ENCODE data around the gene TCEAL8.
"Not testable (repeated sequence)": the region's sequence is repeated elsewhere in the genome, so short reads cannot be mapped to it uniquely, and the experiment has no call there.

Gene TCEAL8

DNA sequence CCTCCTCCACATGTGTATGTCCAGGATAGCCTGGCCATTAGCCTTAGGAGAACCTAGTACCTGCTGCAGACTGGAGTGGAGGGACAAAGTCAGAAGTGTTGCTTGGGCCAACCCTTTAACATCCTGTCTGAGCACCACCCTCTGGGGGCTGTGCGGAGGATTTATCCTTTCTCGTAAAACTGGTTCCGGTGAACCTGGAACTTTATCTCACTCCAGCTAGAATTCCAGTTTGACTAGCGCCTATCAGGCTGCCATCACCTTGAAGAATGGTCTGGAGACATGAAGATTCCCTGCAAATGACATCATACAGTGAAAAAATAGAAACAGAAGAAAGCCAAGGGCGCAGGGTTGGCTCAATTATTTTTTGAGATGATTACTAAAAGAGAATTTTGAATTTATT is 4.0 kb downstream of the TCEAL8 start:
- Histone ChIP-seq H3K27me3 (ENCODE audit: control insufficient read depth, insufficient read depth, low read length) (peaks cover 10% of the 10 kb centered on the region), H3K4me3 (ENCODE audit: low read length) (no peak overlapping the region), H3K36me3 (ENCODE audit: insufficient read depth, low read length) (peaks cover 10% of the 10 kb centered on the region), H3K9ac (ENCODE audit: low read depth, low read length) (no peak overlapping the region), H3K4me2 (ENCODE audit: low read length) (no peak overlapping the region), H3K4me1 (ENCODE audit: control insufficient read depth, insufficient read depth, low read length) (peaks cover 8% of the 10 kb centered on the region), H3K9me3 (replicated peaks; ENCODE audit: low read length) (no peaks in the 10 kb centered on the region)

DNA sequence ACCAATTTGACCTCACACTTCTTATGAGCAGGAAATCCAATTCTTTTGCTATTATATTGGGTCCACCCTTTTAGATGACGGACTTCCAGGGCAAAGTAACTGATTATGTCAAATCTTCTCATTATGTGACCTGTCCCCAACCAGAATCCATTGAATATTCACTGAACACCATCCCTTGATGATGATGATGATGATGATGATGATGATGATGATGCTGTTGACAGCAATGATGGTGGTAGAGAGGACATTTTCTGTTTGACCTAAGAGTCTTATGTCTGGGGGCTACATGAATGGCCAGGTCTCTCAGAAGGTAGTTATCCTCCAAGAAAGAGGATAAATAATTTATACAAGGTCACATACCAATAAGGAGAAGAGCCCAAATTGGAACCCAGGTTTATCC is 5.2 kb downstream of the TCEAL8 start:
- Histone ChIP-seq H3K4me2 (ENCODE audit: low read length) (no peak overlapping the region), H3K27me3 (ENCODE audit: control insufficient read depth, insufficient read depth, low read length) (peaks cover 14% of the 10 kb centered on the region), H3K4me3 (ENCODE audit: low read length) (no peak overlapping the region), H3K36me3 (ENCODE audit: insufficient read depth, low read length) (peaks cover 10% of the 10 kb centered on the region), H3K4me1 (ENCODE audit: control insufficient read depth, insufficient read depth, low read length) (peaks cover 4% of the 10 kb centered on the region), H3K9me3 (replicated peaks; ENCODE audit: low read length) (no peaks in the 10 kb centered on the region), H3K9ac (ENCODE audit: low read depth, low read length) (no peak overlapping the region)

DNA sequence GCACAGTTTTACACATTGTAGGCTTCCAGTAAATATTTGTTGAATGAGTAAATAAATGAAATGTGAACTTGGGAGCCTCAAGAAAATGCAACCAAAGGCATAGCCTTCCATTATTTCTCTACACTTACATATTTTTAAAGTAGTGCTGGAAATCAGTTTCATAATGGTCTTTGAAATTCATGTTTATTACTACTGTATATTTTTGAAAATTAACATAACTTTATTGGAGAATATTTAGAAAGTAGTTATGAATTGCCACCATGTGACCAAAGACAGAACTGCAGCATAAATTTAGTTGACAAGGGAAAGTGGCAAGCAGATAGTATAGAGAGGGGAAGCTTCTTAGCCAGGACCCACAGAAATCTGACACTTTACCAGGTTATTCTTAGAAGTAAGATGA is 6.4 kb downstream of the TCEAL8 start:
- Histone ChIP-seq H3K4me2 (ENCODE audit: low read length) (no peak overlapping the region), H3K36me3 (ENCODE audit: insufficient read depth, low read length) (peaks cover 9% of the 10 kb centered on the region), H3K9me3 (replicated peaks; ENCODE audit: low read length) (no peaks in the 10 kb centered on the region), H3K27me3 (ENCODE audit: control insufficient read depth, insufficient read depth, low read length) (peaks cover 14% of the 10 kb centered on the region), H3K4me3 (ENCODE audit: low read length) (no peak overlapping the region), H3K4me1 (ENCODE audit: control insufficient read depth, insufficient read depth, low read length) (peaks cover 3% of the 10 kb centered on the region), H3K9ac (ENCODE audit: low read depth, low read length) (no peak overlapping the region)

DNA sequence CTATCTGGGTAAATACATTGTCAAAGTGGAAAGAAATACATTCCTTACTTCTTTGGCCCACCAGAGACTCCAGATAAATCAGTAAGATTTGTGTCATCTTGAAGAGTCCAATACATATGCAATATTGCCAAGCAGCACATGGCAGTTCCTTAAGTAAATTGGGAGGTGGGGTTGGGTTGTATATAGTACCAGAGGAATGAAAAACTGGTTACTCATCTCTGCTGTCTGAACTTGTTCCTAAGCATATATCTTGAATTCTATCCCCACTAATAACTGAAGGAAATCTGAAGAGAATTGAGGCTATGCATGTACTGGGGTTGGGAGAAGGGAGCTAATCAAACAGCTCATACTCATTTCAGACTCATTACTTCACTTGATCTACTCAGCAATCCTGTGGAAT is 14.8 kb downstream of the TCEAL8 start:
- Histone ChIP-seq H3K9ac (ENCODE audit: low read depth, low read length) (no peak overlapping the region), H3K4me3 (ENCODE audit: low read length) (no peak overlapping the region), H3K36me3 (ENCODE audit: insufficient read depth, low read length) (no peaks in the 10 kb centered on the region), H3K27me3 (ENCODE audit: control insufficient read depth, insufficient read depth, low read length) (peaks cover 23% of the 10 kb centered on the region), H3K4me1 (ENCODE audit: control insufficient read depth, insufficient read depth, low read length) (no peaks in the 10 kb centered on the region), H3K4me2 (ENCODE audit: low read length) (no peak overlapping the region), H3K9me3 (replicated peaks; ENCODE audit: low read length) (no peaks in the 10 kb centered on the region)

DNA sequence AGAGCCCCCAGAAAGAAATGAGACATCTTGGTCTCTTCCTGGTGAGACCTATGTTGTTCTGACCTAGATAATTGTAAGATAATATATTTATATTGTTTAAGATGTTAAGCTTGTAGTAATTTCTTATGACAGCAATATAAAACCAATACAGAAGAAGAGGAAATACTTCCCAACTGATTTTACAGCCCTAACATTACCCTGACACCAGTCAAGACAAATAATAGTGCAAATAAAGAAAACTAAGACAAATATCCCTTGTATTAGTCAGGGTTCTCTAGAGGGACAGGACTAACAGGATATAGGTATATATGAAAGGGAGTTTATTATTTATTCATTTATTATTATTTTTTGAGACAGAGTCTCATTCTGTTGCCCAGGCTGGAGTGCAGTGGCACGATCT is 18.7 kb downstream of the TCEAL8 start:
- no peak overlapping the region for H3K4me3 ChIP-seq (ENCODE audit: low read length)

DNA sequence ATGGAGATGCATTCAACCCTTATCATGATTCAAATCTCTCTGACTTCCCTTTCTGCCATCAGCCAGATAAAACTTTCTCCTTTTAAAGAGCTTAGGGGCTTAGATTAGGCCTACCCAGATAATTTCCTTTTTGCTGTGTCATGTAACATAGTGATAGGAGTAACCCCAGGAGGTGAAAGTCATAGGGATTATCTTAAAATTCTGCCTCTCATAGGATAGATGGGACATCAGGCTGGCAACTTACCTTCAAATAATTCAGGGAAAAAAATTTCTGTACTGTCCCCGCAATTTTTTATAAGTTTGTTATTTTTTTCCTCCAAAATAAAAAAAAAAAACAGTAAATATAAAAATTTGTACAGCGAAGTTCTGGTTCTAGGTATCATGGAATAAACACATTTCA is 19.3 kb downstream of the TCEAL8 start:
- H3K9ac ChIP-seq (ENCODE audit: low read depth, low read length); H3K36me3 ChIP-seq (ENCODE audit: insufficient read depth, low read length); H3K4me2 ChIP-seq (ENCODE audit: low read length); H3K4me3 ChIP-seq (ENCODE audit: low read length); H3K4me1 ChIP-seq (ENCODE audit: control insufficient read depth, insufficient read depth, low read length); H3K9me3 ChIP-seq (replicated peaks; ENCODE audit: low read length): not testable (repeated sequence)
- peaks cover 37% of the 10 kb centered on the region for H3K27me3 ChIP-seq (ENCODE audit: control insufficient read depth, insufficient read depth, low read length)

More for the DNA sequence above, 18.7 kb downstream of the TCEAL8 start:
- Histone ChIP-seq H3K4me2 (ENCODE audit: low read length) (no peak overlapping the region), H3K27me3 (ENCODE audit: control insufficient read depth, insufficient read depth, low read length) (peaks cover 31% of the 10 kb centered on the region), H3K36me3 (ENCODE audit: insufficient read depth, low read length) (no peaks in the 10 kb centered on the region), H3K4me1 (ENCODE audit: control insufficient read depth, insufficient read depth, low read length) (no peaks in the 10 kb centered on the region), H3K9ac (ENCODE audit: low read depth, low read length) (no peak overlapping the region), H3K9me3 (replicated peaks; ENCODE audit: low read length) (no peaks in the 10 kb centered on the region)

DNA sequence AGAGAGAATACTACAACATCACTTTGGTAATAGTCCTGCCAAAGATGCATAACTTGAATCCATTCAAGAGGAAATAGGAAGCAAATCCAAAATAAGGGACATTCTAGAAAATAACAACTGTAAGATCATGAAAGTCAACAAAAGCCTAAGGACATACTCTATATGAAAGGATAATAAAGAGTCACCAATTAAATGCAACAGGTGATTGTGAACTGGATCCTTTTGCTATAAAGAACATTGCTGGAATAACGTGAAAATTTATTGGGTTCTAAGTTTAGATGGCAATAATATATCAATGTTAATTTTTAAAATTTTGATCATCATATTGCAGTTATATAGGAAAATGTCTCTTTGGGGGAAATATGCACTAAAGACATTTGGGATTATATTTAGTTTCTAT is 20.1 kb downstream of the TCEAL8 start:
- Histone ChIP-seq H3K9me3 (replicated peaks; ENCODE audit: low read length) (no peaks in the 10 kb centered on the region), H3K27me3 (ENCODE audit: control insufficient read depth, insufficient read depth, low read length) (peaks cover 36% of the 10 kb centered on the region), H3K36me3 (ENCODE audit: insufficient read depth, low read length) (no peaks in the 10 kb centered on the region), H3K4me2 (ENCODE audit: low read length) (no peak overlapping the region), H3K9ac (ENCODE audit: low read depth, low read length) (no peak overlapping the region), H3K4me3 (ENCODE audit: low read length) (no peak overlapping the region), H3K4me1 (ENCODE audit: control insufficient read depth, insufficient read depth, low read length) (no peaks in the 10 kb centered on the region)

DNA sequence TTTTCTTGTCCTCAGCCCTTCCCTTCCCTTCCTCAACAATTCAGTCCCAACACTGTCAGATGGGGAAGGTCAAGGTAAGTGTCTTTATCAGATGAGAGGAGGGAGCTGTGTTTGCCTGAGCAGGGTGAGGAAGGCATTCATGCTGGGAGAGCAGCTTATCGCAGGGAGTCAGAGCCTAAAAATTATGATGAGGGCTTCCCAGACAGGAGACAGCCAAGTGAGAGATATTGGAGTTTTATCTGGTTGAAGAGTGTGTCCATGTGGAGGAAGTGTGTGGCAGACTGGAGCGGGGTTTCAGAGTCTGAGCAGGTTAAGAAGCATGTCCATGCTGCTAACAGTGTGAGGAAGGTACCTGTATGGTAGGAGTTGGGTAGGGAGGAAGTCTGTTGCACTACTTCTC is 21.7 kb downstream of the TCEAL8 start:
- H3K4me1 ChIP-seq (ENCODE audit: control insufficient read depth, insufficient read depth, low read length): no peaks in the 10 kb centered on the region

DNA sequence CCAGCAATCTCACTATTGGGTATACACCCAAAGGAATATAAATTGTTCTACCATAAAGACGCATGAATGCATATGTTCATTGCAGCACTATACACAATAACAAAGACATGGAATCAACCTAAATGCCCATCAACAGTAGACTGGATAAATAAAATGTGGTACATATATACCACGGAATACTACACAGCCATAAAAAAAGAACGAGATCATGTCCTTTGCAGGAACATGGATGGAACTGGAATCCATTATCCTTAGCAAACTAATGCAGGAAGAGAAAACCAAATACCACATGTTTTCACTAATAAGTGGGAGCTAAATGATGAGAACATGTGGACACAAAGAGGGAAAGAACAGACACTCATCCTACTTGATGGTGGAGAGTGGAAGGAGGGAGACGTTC is 29.0 kb downstream of the TCEAL8 start:
- not testable (repeated sequence) for H3K4me1 ChIP-seq (ENCODE audit: control insufficient read depth, insufficient read depth, low read length); H3K36me3 ChIP-seq (ENCODE audit: insufficient read depth, low read length); H3K9ac ChIP-seq (ENCODE audit: low read depth, low read length)

More for the DNA sequence above, 21.7 kb downstream of the TCEAL8 start:
- Histone ChIP-seq H3K9me3 (replicated peaks; ENCODE audit: low read length) (no peaks in the 10 kb centered on the region), H3K4me3 (ENCODE audit: low read length) (no peak overlapping the region), H3K9ac (ENCODE audit: low read depth, low read length) (no peak overlapping the region), H3K27me3 (ENCODE audit: control insufficient read depth, insufficient read depth, low read length) (peaks cover 40% of the 10 kb centered on the region), H3K4me2 (ENCODE audit: low read length) (no peak overlapping the region), H3K36me3 (ENCODE audit: insufficient read depth, low read length) (no peaks in the 10 kb centered on the region)

DNA sequence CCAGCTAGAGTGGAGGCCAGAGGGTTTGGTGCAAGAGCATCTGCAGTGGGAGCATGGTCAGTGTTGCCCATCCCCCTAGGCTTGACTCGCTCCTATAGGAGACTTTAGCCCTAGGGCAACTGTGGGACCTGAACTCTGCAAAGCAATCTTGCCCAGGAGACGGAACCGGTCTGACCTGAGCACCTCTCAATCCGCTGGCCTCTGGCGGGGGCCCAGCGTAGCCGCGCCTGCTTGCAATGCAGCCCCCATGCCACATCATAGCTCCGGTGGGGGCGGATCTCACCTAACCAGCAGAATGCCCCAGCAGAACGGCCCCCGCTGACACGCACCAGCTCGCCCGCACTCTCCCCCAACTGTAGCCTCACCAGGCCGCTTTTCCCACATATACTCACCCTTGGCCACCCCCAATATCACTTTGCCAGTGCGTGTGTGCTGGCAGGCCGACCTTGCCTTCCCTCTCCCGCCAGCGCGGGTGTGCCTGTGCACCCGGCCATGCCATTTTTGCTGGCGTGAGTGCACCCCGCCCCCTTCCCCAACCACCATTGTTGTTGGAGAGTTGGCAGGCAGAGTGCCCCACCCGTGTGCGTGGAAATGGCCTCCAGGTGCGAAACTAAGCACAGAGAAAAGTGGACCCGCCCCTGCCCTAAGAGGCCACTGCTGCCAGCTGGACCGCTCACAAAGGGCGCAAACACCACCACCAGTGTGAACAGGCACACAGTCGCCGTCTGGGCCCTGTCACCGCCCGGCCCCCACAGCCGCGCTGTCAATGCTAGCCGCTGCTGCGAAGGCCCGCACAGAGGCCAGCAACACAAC is 34.2 kb downstream of the TCEAL8 start:
- H3K9ac ChIP-seq (ENCODE audit: low read depth, low read length): no peak overlapping the region
- H3K4me1 ChIP-seq (ENCODE audit: control insufficient read depth, insufficient read depth, low read length): no peaks in the 10 kb centered on the region
- H3K9me3 ChIP-seq (replicated peaks; ENCODE audit: low read length): no peaks in the 10 kb centered on the region
- H3K27me3 ChIP-seq (ENCODE audit: control insufficient read depth, insufficient read depth, low read length): peaks cover 51% of the 10 kb centered on the region
- H3K36me3 ChIP-seq (ENCODE audit: insufficient read depth, low read length): no peaks in the 10 kb centered on the region
- H3K4me2 ChIP-seq (ENCODE audit: low read length): no peak overlapping the region
- no peak overlapping the region for H3K4me3 ChIP-seq (ENCODE audit: low read length)

More for the DNA sequence above, 29.0 kb downstream of the TCEAL8 start:
- H3K9me3 ChIP-seq (replicated peaks; ENCODE audit: low read length); H3K4me3 ChIP-seq (ENCODE audit: low read length); H3K4me2 ChIP-seq (ENCODE audit: low read length): not testable (repeated sequence)
- peaks cover 79% of the 10 kb centered on the region for H3K27me3 ChIP-seq (ENCODE audit: control insufficient read depth, insufficient read depth, low read length)

DNA sequence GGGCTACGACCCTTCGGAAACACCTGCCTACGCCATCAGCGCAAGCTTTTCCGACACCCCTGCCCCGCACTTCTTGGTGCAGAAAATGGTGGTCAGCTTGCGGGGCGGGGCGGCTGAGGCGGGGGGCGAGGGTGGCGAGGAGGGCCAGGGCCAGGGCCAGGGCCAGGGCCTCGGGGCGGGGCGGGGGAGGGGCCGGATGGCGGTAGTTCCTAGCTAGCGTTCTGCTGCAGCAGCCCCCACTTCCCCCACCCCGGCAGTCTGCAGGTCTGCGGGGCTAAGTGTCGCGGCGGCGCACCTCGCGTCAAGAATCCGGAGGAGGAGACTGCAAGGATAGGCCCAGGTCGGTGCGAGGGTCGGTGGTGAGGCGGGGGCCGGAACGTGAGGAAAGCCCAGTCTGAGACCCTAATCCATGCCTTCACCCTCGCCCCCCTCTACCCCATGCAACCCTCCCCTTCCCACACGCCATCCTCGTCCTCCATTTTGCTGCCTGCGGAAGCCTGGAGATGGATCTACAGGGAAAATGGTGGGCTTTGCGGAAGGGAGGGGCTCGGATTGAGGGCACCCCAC is 39.4 kb downstream of the TCEAL8 start:
- peak overlapping the region; percentile 82 for H3K4me2 ChIP-seq (ENCODE audit: low read length)
- no peaks in the 10 kb centered on the region for H3K9me3 ChIP-seq (replicated peaks; ENCODE audit: low read length)
- peak overlapping the region; percentile 86 for H3K9ac ChIP-seq (ENCODE audit: low read depth, low read length)
- H3K27me3 ChIP-seq (ENCODE audit: control insufficient read depth, insufficient read depth, low read length): peaks cover 6% of the 10 kb centered on the region
- peaks cover 2% of the 10 kb centered on the region for H3K4me1 ChIP-seq (ENCODE audit: control insufficient read depth, insufficient read depth, low read length)
- peak overlapping the region; percentile 81 for H3K4me3 ChIP-seq (ENCODE audit: low read length)
- H3K36me3 ChIP-seq (ENCODE audit: insufficient read depth, low read length): no peaks in the 10 kb centered on the region
